HEK293T (cell line): ENCODE data around the gene LUM.

Experiments
- ARNT ChIP-seq: fragments of 450-650 bp; IDR thresholded peaks from 2 replicates; pipeline ENCODE4 v1.6.1; 2017; ENCODE audit warnings: mild to moderate bottlenecking
- BHLHE40 ChIP-seq: fragments of 450-650 bp; IDR thresholded peaks from 2 replicates; pipeline ENCODE4 v1.6.1; 2016; ENCODE audit warnings: mild to moderate bottlenecking, moderate library complexity, borderline replicate concordance
- FOXM1 ChIP-seq: fragments of 450-650 bp; IDR thresholded peaks from 2 replicates; pipeline ENCODE4 v1.6.1; 2017; ENCODE audit warnings: mild to moderate bottlenecking, borderline replicate concordance
- PKNOX1 ChIP-seq: fragments of 450-650 bp; IDR thresholded peaks from 2 replicates; pipeline ENCODE4 v1.6.1; 2016
- SUZ12 ChIP-seq: fragments of 450-650 bp; IDR thresholded peaks from 2 replicates; pipeline ENCODE4 v1.6.1; 2016; ENCODE audit warnings: mild to moderate bottlenecking
- TARDBP ChIP-seq: fragments of 450-650 bp; IDR thresholded peaks from 2 replicates; pipeline ENCODE4 v1.6.1; 2016

GRCh38 chr12:91072931-91073330, 38.4 kb downstream of the LUM start:
- TF ChIP-seq PKNOX1 (no peak), BHLHE40 (no peak), TARDBP (no peak), SUZ12 (no peak), FOXM1 (no peak), ARNT (no peak)
